Activated CD4-positive, alpha-beta T cell treated with anti-CD3 and anti-CD28 coated beads, Interleukin-2, amount 50 U/mL, for 4 hours (primary cell): ENCODE results near the gene HSPB3.
"Not testable (repeated sequence)": the region's sequence is repeated elsewhere in the genome, so short reads cannot be mapped to it uniquely, and the experiment has no call there.

Experiments
- DNase-seq, 2 experiments: peaks; one replicate each; pipeline ENCODE4 v3.0.0-alpha.2; 2020

HSPB3 gene

DNA sequence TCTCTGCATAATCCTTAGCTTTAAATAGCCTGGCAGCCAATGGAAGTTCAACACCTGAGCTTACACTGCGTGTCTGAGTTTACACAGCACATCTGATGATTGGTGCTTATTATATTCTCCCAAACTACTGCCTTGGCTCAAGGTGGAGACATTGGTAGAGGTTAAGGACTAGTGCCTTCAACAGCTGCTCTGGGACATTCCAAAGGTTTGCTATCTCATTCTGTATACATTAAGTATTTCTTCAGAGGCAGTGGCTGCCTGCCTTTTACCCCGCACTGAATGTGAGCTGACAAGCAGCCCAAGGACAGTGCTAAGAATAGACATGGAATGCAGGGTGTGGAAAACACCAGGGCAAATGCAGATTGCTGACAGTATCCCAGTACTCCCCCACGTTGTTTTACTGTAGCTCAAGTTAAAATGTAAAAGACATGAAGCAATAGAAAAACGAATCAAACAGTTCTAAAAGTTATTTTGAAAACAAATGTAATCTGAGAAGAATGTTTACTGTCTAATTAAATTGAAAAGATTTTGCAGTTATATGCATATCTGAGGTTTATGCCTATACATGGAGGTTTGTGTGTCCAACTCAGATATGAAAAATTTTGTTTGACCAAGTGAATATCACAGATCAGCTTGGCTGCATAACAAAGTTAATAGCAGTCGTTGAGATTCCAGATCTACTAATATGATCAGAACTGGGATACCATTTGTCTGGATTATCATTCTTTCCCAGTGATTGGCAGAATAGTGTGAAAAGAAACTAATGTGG lies 1.8 kb downstream of the HSPB3 start:
- no peak for DNase-seq

DNA sequence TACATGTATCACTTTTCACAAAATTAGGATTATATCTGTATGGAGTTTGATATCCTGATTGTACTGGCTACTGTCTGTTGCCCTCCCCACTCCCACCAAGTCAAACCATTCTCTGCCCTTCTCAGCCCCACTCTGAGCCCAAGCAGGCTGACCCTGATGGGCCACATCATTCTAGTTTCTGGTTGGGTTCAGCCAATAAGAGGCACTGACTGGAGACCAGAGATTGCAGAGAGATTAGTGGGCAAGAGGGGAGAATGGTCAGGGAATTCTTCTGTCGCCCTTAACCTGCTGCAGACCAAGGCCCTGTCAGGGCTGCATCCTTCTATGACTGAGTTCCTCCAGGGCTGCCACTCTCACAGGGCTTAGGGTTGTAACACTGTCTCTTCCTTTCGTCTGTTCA lies 2.7 kb downstream of the HSPB3 start:
- DNase-seq = no peak

DNA sequence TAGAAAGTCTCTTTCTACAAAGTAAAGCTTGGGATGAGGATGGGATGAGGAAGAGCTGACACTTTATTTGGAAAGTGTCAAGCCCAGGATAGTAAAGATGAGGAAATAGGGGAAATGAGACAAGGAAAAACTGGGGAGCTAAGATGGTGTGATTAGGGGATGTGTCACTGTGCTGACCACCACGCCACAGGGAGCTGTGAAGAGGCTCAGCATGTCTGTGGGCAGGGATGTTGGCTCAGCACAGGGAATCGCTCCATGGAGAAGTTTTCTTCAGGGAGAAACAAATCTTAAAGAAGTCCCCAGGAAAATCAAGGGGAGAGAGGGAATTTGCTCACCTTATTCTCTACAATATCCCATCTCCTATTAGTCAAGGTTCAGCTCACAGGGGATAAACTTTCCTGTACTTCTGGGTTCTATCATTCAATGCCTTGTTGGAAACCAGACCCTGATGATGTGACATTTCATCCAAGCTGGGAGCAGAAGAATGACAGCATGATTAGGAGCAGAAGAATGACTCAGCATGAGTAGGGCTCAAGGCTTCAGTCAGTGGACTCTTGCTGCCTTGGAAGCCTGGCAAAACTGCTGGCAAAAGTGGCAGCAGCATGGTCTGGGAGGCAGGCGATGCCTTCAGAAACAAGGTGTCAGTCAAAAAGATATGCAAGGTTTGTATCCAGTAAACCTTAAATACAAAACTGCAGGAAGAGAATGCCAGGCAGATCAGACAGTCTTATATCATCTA lies 4.9 kb downstream of the HSPB3 start:
- no peak for DNase-seq

- no peak for DNase-seq
Observed at GRCh38 chr5:54462281-54462680, 6.8 kb downstream of the HSPB3 start.

- no peak for DNase-seq
Observed at GRCh38 chr5:54463713-54464112, 8.2 kb downstream of the HSPB3 start.

- DNase-seq = no peak
Observed at GRCh38 chr5:54469622-54470021, 14.1 kb downstream of the HSPB3 start.

DNA sequence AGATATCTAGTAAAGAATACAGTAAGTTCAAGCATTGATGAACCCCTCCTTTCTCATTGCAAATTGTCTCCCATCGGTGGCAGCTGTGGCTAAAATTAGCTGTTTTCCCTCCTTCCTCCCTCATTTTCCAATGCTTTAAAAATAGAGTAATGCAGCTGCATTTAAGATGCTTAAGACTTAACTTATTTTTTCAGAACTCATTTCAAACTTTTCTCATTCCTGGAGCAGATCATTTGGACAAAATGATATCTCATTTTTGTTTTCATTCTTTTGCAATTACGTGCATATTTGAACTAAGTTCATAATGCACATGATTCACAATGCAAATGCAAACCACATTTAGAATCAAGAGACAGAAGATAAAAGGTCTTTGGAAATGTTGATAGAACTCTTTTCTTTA lies 14.6 kb downstream of the HSPB3 start:
- DNase-seq = no peak

- no peak for DNase-seq
Observed at GRCh38 chr5:54470677-54471076, 15.2 kb downstream of the HSPB3 start.

- no peak for DNase-seq
Observed at GRCh38 chr5:54471398-54471797, 15.9 kb downstream of the HSPB3 start.

DNA sequence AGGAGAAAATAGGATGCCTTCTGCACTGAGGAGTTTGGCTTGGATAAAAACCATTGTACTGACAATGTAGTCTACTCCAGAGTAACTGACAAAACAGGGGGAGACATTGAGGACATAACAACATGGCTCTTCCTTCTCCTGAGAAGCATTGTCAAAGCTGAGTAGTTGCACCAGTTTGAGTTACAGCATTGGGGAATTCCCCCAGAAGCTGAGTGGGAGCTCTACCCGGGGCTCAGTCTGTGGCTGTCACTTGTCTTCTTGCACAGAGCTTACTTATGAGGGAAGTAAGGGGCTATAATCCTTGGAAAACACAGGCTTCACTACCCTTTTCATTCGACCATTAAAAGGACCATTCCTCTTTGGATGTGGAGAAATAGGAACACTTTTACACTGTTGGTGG lies 21.2 kb downstream of the HSPB3 start:
- DNase-seq = no peak

GRCh38 chr5:54477941-54478478 lies 22.5 kb downstream of the HSPB3 start:
- no peak for DNase-seq

GRCh38 chr5:54480296-54480695 lies 24.8 kb downstream of the HSPB3 start:
- no peak for DNase-seq

- no peak for DNase-seq
Observed at GRCh38 chr5:54484219-54484894, 28.9 kb downstream of the HSPB3 start.

GRCh38 chr5:54485659-54486058 lies 30.2 kb downstream of the HSPB3 start:
- DNase-seq = not testable (repeated sequence)

- not testable (repeated sequence) for DNase-seq
Observed at GRCh38 chr5:54489648-54489979, 34.1 kb downstream of the HSPB3 start.

GRCh38 chr5:54491326-54491725 lies 35.8 kb downstream of the HSPB3 start:
- DNase-seq = no peak

DNA sequence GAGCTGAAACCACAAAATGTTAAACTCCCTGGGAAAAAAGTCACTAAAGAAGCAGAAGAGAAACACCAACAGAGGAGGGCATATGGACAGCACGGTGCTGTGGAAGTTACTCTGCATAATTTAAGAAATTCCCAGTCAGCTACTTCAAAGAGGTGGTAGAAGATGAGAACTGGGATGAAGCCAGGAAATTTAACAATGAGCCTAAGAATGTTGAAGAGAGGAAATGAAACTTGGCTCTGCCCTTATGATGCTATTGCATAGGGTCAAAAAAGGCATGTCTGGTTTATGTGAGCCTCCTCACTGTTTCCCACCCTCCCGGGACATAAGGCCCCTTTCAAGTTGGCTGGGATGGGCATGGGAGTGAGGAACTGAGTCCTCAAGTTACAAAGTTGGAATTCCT lies 36.7 kb downstream of the HSPB3 start:
- DNase-seq = no peak

DNA sequence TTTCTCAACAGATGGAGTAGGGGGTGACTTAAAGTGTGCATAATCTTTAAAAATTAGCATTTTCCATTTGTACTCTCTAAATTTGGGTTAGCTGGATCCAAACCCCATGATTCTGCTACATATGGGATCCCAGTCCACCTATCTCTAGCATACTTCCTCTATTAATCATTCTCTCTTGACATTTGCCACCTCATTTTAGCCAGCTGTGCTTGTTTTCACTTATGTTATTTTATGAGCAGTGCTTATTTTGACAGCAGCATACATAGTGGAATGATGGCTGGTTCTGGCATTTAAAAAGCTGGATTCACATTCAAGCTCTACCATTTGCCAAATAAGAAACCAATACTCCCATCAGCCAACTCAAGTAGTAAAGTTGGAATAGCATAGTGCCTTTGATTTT lies 39.5 kb downstream of the HSPB3 start:
- DNase-seq = no peak
